Measurements from ENCODE around the gene GRAMD1B. TPM values are rescaled to one million over a fixed set of nuclear protein-coding genes. Genes with fewer than 3 reads are reported as not detected.

GRAMD1B gene
- total RNA-seq, 4 donors from 2014 or later, result 1.8 to 4.0 (median 3.0) TPM

DNA sequence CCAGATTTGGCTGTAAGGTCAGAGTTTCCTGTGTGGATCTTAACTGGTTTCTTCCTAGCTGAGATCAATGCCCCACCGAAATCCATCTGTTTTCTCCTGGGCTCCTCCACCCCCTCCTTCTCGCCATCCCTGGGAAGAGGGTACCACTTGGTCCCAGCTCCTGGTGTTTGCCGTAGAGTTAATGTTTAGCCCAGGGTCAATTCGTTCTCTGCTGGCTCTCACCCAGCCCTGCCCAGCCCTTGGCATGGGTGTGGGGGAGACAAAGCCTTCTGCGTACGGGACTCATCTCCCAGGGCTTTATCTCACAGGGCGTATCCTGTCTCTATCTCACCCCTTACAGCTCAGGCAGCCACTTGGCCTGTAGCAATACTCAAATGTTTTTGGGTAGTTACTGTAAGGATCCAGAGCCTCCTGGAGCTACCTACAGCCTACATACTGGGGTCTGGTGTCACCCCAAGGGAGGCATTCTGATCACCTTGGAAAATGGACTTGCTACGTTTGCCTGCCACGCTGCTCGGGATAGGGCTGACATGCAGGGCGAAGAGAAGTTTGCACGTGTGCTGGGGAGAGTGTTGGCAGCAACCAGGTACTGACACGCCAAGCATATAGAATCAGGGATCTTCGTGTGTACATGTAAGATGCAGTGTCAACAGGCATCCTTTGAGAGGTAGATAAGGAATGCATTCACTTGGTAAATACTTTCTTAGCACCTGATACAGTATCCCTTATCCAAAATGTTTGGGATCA lies 158.2 kb downstream of the GRAMD1B start:
- H3K4me3 ChIP-seq, result no peak overlapping the region
- TF ChIP-seq POLR2A (IDR thresholded peaks at IDR 0.05), result no peak
- WGBS, 2 donors (ENCODE audit: low coverage in 1 of 2), result 91 to 100% methylated on average over 2 to 6 of the region's 14 CpGs

DNA sequence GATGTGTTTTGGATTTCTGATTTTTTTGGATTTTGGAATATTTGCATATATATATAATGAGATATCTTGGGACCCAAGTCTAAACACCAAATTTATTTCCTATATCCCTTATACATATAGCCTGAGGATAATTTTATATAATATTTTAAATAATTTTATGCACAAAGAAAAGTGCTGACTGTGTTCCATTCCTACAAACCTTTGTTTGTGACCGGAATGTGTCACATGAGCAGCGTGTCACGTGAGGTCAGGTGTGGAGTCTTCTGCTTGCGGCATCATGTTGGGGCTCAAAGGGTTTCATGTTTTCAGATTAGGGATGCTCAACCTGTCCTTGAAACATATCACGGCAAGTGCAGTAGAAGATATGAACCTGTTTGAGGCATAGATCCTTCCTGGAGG lies 158.8 kb downstream of the GRAMD1B start:
- 93 to 98% methylated on average over 5 of the region's 5 CpGs for WGBS, 2 donors (ENCODE audit: low coverage in 1 of 2)
- H3K9me3 ChIP-seq, result no peaks in the 10 kb centered on the region
- H3K4me1 ChIP-seq, result peaks cover 0 to 13% (median 0%) of the 10 kb centered on the region in 3 donors
- TF ChIP-seq, protein P1, sequence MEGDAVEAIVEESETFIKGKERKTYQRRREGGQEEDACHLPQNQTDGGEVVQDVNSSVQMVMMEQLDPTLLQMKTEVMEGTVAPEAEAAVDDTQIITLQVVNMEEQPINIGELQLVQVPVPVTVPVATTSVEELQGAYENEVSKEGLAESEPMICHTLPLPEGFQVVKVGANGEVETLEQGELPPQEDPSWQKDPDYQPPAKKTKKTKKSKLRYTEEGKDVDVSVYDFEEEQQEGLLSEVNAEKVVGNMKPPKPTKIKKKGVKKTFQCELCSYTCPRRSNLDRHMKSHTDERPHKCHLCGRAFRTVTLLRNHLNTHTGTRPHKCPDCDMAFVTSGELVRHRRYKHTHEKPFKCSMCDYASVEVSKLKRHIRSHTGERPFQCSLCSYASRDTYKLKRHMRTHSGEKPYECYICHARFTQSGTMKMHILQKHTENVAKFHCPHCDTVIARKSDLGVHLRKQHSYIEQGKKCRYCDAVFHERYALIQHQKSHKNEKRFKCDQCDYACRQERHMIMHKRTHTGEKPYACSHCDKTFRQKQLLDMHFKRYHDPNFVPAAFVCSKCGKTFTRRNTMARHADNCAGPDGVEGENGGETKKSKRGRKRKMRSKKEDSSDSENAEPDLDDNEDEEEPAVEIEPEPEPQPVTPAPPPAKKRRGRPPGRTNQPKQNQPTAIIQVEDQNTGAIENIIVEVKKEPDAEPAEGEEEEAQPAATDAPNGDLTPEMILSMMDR (IDR thresholded peaks at IDR 0.05), result no peak
- no peak for TF ChIP-seq EP300 (IDR thresholded peaks at IDR 0.05)
- no peak for TF ChIP-seq POLR2A (IDR thresholded peaks at IDR 0.05)
- no peak for TF ChIP-seq POLR2AphosphoS5 (IDR thresholded peaks at IDR 0.05)
- H3K36me3 ChIP-seq, result no peaks in the 10 kb centered on the region
- ATAC-seq, result no peak
- H3K27me3 ChIP-seq, result no peaks in the 10 kb centered on the region
- no peak overlapping the region for H3K27ac ChIP-seq
- H3K4me3 ChIP-seq, result no peak overlapping the region

More for the DNA sequence above, 158.2 kb downstream of the GRAMD1B start:
- H3K36me3 ChIP-seq, result no peaks in the 10 kb centered on the region
- H3K9me3 ChIP-seq, result no peaks in the 10 kb centered on the region
- H3K4me1 ChIP-seq, result peaks cover 0 to 13% (median 0%) of the 10 kb centered on the region in 3 donors
- no peak for ATAC-seq
- no peak overlapping the region for H3K27ac ChIP-seq
- H3K27me3 ChIP-seq, result no peaks in the 10 kb centered on the region

- Histone ChIP-seq H3K27ac (no peak overlapping the region), H3K4me1 (peaks cover 0 to 13% (median 0%) of the 10 kb centered on the region in 3 donors), H3K4me3 (no peak overlapping the region), H3K36me3 (no peaks in the 10 kb centered on the region), H3K9me3 (no peaks in the 10 kb centered on the region), H3K27me3 (no peaks in the 10 kb centered on the region)
- peak; percentile 44 for ATAC-seq
- TF ChIP-seq, protein P1 (IDR thresholded peaks at IDR 0.05), result no peak
- WGBS, 2 donors (ENCODE audit: low coverage in 1 of 2), result 58 to 80% methylated on average over 2 to 4 of the region's 11 CpGs
These were observed 160.3 kb downstream of the GRAMD1B start for GRCh38 chr11:123590296-123590912.

- no peak overlapping the region for H3K27ac ChIP-seq
- WGBS, 2 donors (ENCODE audit: low coverage in 1 of 2), result 67 to 90% methylated on average over 1 to 2 of the region's 6 CpGs
These were observed 163.5 kb downstream of the GRAMD1B start for GRCh38 chr11:123593570-123593969.

GRCh38 chr11:123594188-123594901 lies 164.3 kb downstream of the GRAMD1B start:
- ATAC-seq, result no peak
- Histone ChIP-seq H3K27ac (no peak overlapping the region), H3K4me3 (no peak overlapping the region), H3K9me3 (no peaks in the 10 kb centered on the region), H3K4me1 (peaks cover 0 to 13% (median 0%) of the 10 kb centered on the region in 3 donors), H3K36me3 (no peaks in the 10 kb centered on the region), H3K27me3 (no peaks in the 10 kb centered on the region)
- 90 to 97% methylated on average over 2 to 4 of the region's 8 CpGs for WGBS, 2 donors (ENCODE audit: low coverage in 1 of 2)
- no peak for TF ChIP-seq POLR2AphosphoS5 (IDR thresholded peaks at IDR 0.05)
- TF ChIP-seq, protein P1 (IDR thresholded peaks at IDR 0.05), result no peak

More at GRCh38 chr11:123593570-123593969, 163.5 kb downstream of the GRAMD1B start:
- Histone ChIP-seq H3K4me1 (peaks cover 0 to 13% (median 0%) of the 10 kb centered on the region in 3 donors), H3K27me3 (no peaks in the 10 kb centered on the region), H3K36me3 (no peaks in the 10 kb centered on the region), H3K4me3 (no peak overlapping the region), H3K9me3 (no peaks in the 10 kb centered on the region)
- TF ChIP-seq POLR2AphosphoS5 (IDR thresholded peaks at IDR 0.05) (no peak), EP300 (IDR thresholded peaks at IDR 0.05) (no peak)
- TF ChIP-seq, protein P1 (IDR thresholded peaks at IDR 0.05), result no peak
- ATAC-seq, result no peak
